GM12878 (cell line): Measurements from ENCODE around the gene TUBAL3. TPM values are rescaled to one million over a fixed set of nuclear protein-coding genes. Genes with fewer than 3 reads are reported as not detected.

Experiments used
- CUX1 ChIP-seq: IDR thresholded peaks from 2 replicates; pipeline ENCODE4 v1.6.1; 2012; ENCODE audit warnings: improper control_type of control experiment, low read depth, low read length; ENCODE audit not compliant: insufficient replicate concordance
- E2F4 ChIP-seq: IDR thresholded peaks from 2 replicates; pipeline ENCODE4 v1.6.1; 2012; ENCODE audit warnings: low read depth, low read length, improper control_type of control experiment
- ETV6 ChIP-seq, 2 experiments: fragments of 450-650 bp in 1 of 2; IDR thresholded peaks in 1 of 2; conservative IDR thresholded peaks in 1 of 2; 2 replicates each; pipeline ENCODE4 v1.6.1; 2014; ENCODE audit warnings: antibody characterized with exemption in 1 of 2, borderline replicate concordance in 1 of 2, low read depth in 1 of 2, mild to moderate bottlenecking in 1 of 2, moderate library complexity in 1 of 2
- FOXM1 ChIP-seq: IDR thresholded peaks from 2 replicates; pipeline ENCODE4 v1.6.1; 2012; ENCODE audit warnings: low read depth, mild to moderate bottlenecking, inconsistent platforms, low read length, moderate library complexity
- GABPA ChIP-seq: IDR thresholded peaks from 2 replicates; pipeline ENCODE4 v1.6.1; 2014; ENCODE audit warnings: antibody characterized with exemption, low read depth, mild to moderate bottlenecking, inconsistent platforms
- JUND ChIP-seq: IDR thresholded peaks from 2 replicates; pipeline ENCODE4 v1.6.1; 2012; ENCODE audit warnings: low read depth, mild to moderate bottlenecking, low read length, improper control_type of control experiment, moderate library complexity
- NKRF ChIP-seq: fragments of 450-650 bp; conservative IDR thresholded peaks from 2 replicates; pipeline ENCODE4 v1.6.1; 2017; ENCODE audit warnings: mild to moderate bottlenecking, moderate library complexity
- SREBF1 ChIP-seq: IDR thresholded peaks from 2 replicates; pipeline ENCODE4 v1.6.1; 2012; ENCODE audit warnings: mild to moderate bottlenecking, low read length
- TAF1 ChIP-seq: IDR thresholded peaks from 2 replicates; pipeline ENCODE4 v1.6.1; 2011; ENCODE audit warnings: mild to moderate bottlenecking, low read depth, low read length, borderline replicate concordance
- YY1 ChIP-seq: IDR thresholded peaks from 2 replicates; pipeline ENCODE4 v1.6.1; 2011; ENCODE audit warnings: low read depth, mild to moderate bottlenecking, low read length
- polyA plus RNA-seq, 11 experiments: library from polyadenylated mRNA; depleted of rRNA in 4 of 11; unstranded in 6 of 11; stranded (reverse) in 5 of 11; fragments of >200 nt; fragmentation: Nextera tagmentation in 4 of 11; fragmentation: Illumina TruSeq in 1 of 11; extraction: Ambion mirVana in 4 of 11; extraction: Trizol in 1 of 11; gene quantifications; 1 replicate in 1 of 11; 2 replicates in 10 of 11; pipeline versions ENCODE4 v1.2.1 to v1.2.3, GENCODE V29; 2011 to 2016; ENCODE audit warnings: inconsistent platforms in 2 of 11, missing spikeins in 2 of 11, low read depth in 1 of 11
- total RNA-seq, 4 experiments: library from RNA; depleted of rRNA in 3 of 4; stranded (reverse); fragments of >200 nt in 3 of 4; fragmentation: Illumina TruSeq in 1 of 4; extraction: Trizol in 1 of 4; gene quantifications; 2 replicates each; pipeline versions ENCODE4 v1.2.1 to v1.2.3, GENCODE V29; 2013 to 2021

The TUBAL3 gene
- total and polyA plus RNA-seq, 10 of the 15 experiments (the other 5 are each of a cell fraction or from before 2014, with no cell fraction given): 0.03 to 0.06 TPM; not detected in 8

- TF ChIP-seq E2F4 (no peak), CUX1 (no peak), YY1 (no peak), SREBF1 (no peak), FOXM1 (no peak), TAF1 (no peak), GABPA (no peak), ETV6 (conservative IDR thresholded peaks at IDR 0.05 in 1 of 2, IDR thresholded peaks at IDR 0.05 in 1 of 2; ENCODE audit: borderline replicate concordance in 1 of 2, low read depth in 1 of 2) (no peak), JUND (no peak), NKRF (no peak)
Observed at GRCh38 chr10:5393529-5393928, 11.1 kb downstream of the TUBAL3 start (continued).
